ENCODE measurements around the gene FARSB.

The FARSB gene

GRCh38 chr2:222663479-222663878 is 7.6 kb upstream of the FARSB start:
- DNase-seq (ENCODE audit: low spot score), result no peak

DNA sequence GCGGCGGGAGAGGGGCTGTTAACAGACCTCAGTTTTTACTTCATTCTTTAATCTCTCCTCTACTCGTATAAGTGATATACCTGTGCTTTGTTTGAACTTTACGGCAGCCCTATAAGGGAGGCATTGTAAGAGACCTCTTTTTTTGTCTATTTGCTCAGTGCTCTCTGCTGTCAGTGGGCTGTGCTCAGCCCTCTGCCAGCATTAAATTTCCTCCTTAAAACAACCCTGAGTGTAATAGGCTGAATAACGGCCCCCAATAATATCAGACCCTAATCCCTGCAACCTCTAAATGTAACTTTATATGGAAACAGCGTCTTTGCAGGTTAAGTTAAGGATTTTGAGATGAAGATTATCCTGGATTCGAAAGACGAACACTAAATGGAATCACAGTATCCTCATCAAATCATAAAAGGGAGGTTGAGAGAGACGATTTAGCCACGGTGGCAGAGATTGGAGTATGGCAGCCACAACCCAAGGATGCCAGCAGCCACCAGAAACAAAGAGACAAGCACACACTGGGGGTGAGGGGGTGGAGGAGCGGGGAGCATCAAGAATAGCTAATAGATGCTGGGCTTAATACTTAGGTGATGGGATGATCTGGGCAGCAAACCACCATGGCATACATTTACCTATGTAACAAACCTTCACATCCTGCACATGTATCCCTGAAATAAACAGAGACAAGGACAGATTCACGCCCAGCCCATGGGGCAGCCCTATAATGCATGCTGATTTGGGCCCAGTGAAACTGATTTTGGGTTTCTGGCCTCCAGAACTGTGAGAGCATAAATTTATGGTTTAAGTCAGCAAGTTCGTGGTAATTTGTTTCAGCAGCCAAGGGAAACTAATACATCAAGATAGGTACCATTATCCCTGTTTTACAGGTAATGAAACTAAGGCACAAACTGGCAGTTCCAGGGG is 894 bp upstream of the FARSB start:
- DNase-seq (ENCODE audit: low spot score), result no peak

DNA sequence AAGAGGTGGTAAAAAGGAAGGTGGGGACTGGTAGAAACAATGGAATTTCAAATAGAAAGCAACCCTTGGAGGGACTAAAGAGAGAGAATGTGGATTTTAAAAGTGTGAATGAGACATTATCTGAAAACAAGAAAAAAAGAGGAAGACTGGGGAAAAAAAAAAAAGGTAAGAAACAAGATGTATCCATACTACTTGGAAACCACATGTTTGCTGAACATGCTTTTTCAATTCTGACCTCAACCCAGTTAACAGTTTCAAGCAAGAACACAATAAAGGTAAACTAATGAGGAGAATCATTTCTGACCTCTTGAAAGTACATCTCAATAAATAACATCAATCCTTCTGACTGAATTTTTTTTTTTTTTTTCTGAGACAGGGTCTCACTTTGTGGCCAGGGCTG is 2.6 kb downstream of the FARSB start:
- DNase-seq (ENCODE audit: low spot score), result no peak

DNA sequence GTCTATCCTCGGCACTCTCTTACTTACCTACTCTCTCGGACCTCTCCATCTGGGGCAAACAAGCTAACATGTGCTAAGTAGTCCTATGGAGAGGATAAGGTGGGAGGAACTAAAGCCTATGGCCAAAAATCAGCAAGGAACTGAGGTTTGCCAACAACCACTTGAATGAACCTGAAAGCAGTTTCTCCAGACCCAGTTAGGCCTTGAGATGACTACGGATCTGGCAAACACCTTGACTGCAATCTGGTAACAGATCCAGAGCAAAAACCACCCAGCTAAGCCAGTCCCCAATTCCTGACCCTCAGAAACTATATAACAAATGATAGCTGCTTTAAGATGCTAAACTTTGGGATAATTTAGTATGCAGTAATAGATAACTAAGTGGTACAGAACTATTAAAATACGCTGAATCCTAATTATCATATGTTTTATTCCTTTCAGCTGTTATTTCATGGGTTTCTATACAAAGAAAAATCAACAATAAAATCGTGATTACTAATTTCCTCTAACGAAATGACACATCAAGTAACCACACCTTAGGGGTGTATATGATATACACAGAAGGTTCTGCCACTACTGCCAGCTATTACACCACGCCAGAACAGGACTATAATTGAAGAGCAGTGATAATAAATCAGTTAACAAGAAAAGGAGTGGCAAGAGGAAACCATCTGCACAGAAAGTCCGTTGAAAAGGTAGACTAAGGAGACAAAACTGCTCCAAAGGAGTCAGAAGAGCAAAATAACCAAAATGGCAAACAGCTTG is 3.2 kb downstream of the FARSB start:
- DNase-seq (ENCODE audit: low spot score), result no peak

DNA sequence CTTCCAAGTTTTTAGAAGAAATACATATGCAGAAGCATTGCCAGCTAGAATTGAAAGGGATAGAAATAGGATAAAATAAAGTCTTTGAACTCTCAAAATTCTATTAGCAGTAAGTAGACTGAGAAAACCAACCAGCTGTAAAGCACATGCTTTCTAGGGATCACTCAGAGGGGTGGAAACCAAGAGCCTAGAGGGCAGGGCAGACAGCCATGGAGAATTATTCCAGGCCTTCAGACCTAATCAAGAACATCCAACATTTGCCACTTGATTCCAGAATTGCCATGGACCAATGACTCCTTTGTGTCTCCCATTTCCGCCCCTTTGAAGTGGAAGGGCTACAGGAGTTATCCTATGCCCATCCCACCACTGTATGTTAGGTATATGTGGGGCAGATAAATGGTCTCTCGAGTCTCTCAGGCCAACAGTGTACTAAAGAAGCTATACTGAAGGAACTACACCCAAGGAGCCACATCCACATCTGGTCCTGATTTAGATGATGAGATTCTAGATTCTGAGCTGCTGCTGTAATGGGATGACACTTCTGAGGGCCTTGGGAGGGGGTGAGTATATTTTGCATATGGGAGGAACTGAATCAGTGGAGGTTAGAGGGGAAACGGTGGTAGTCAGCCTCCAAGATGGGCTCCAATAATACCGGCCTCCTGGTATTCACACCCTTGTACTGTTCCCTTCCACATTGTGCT is 4.0 kb downstream of the FARSB start:
- DNase-seq (ENCODE audit: low spot score), result no peak

GRCh38 chr2:222649801-222650200 is 6.1 kb downstream of the FARSB start:
- no peak for DNase-seq (ENCODE audit: low spot score)

GRCh38 chr2:222646008-222646407 is 9.9 kb downstream of the FARSB start:
- no peak for DNase-seq (ENCODE audit: low spot score)

DNA sequence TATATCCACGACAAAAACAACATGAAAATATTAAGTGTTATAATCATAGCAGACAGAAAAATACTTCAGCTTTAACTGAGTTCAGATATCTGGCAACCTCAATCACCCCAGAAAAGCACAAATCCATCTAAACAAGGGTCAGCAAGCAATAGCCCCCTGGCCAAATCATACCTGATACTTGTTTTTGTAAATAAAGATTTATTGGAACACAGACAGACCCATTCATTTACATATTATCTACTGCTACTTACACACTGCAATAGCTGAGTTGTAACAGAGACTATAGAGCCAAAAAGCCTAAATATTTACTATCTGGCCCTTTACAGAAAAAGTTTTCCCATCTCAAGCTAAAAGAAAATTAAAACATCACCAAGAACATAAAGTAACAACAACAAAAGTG is 12.8 kb downstream of the FARSB start:
- DNase-seq (ENCODE audit: low spot score), result no peak

- DNase-seq (ENCODE audit: low spot score), result no peak
These were observed 14.6 kb downstream of the FARSB start for GRCh38 chr2:222641336-222641735.

DNA sequence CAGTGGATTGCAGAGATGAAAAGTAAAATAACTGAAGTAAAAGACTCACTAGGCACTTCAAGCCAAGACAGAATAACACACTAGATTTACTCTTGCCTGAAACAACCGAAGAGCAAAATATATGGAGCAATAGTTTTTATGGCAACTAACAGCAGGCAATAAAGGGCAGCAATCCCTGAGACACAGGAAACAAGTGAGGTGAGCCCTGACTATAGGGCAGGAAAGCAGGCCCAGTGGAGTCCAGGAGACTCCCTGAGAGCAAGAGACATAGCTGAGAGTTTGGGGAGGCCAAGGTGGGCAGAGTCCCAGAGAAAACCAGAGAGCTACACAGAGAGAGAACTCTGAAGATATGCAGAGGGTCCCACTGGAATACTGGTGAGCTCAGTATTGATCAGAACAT is 18.8 kb downstream of the FARSB start:
- DNase-seq (ENCODE audit: low spot score), result no peak

- no peak for DNase-seq (ENCODE audit: low spot score)
These were observed 20.6 kb downstream of the FARSB start for GRCh38 chr2:222635295-222635694.

DNA sequence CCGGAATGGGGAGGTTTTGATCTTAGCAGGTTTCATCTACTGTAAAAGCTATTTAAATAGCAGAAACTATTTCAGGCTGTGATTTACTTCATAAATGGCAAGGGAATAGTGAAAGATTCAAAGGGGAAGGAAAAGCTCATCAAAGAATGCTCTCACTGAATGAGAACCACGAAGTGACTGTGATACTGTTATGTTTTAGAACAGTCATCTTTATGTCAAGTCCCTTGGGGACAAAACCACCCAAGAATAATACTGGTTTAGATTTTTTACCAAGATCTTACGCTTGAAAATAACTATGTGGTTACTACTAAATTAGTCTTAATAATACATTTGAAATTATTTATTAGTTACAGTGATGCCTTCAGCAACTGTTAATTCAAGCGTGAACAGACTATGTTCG is 28.1 kb downstream of the FARSB start:
- peak; percentile 24 for DNase-seq (ENCODE audit: low spot score)

DNA sequence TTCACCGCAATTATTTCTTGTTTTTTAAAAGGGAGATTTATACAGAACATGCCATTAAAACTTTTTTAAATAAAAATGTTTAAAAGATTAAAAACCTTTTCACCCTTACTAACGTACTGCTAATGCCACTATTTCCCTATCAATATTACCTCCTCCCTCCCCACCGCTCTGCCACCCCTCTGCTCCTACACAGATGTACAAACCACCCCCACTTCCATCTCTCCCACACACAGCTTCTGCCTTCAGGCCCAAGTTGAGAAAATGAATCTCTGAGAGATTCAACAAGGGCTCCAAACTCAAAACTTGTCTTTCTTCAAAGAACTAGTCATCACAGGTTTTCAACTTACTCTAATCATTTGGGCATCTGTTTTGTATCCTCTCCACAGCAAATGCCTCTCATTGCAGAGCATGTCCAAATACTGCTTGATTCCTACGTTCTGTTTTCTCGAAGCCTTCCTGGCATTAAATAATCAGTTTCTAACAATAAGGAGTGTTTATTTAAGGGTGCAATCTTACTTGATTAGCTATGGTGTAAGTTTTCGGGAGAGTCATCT is 32.1 kb downstream of the FARSB start:
- no peak for DNase-seq (ENCODE audit: low spot score)

GRCh38 chr2:222622910-222623309 is 33.0 kb downstream of the FARSB start:
- no peak for DNase-seq (ENCODE audit: low spot score)

DNA sequence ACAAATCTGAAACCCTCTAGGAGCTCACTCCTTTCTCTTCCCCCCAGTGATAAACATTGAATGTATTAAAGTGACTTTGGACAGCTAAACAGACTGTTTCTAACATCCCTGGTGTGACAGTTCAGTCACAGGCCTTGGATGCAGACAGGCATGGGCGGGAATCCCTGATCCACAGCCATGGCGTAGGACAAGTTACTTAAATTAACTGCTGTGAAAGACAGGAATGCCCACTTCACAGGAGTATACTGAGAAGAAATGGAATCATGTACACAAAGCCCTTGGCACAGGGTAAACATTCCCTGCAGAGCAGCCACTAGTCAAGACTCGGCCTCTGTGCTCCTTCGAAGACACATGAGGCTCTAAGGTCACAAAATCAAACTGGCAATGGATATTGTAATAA is 34.0 kb downstream of the FARSB start:
- DNase-seq (ENCODE audit: low spot score), result no peak

DNA sequence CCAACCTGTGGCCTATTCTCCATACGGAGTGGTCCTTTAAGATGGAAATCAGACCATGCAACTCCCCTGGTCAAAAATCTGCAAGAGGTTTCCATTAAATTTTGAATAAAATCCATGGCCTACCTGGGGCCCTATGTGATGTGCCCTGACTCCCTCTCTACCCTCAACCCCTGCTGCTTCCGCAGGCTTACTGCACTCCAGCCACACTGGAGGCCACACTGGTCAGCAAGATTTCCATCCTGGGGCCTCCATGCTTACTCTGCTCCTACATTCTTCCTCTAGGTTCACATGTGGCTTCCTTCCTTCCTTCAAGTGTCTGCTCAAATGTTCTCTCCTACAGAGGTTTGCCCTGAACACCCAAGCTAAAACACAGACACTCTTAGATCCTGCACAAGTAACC is 40.6 kb downstream of the FARSB start:
- DNase-seq (ENCODE audit: low spot score), result no peak

DNA sequence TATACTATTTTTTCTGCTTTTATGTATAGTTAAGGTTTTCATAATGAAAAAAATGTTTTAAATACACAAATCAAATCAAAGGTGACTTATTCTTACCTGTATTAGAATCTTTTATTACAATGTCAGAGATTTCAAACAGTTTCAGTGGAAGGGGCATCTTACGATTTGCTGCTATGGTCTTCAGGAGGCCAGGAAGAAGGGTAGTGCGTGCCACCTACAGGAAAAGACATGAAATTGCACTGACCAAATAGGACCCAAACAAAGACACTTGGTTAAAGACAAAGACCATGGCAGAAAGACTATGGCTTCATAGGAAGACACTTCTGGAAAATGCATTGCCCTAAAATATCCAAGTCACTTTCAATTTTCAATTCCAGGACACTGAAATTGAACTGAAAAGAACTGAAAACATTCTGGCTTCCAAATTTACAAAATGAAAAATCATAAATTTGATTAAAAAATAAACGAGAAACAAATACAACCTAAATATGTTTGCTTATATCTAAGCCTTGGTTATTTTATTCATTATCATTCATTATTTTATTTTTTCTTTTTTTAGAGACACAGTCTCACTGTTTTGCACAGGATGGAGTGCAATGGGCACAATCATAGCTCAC is 42.1 kb downstream of the FARSB start:
- DNase-seq (ENCODE audit: low spot score), result peak; percentile 58

DNA sequence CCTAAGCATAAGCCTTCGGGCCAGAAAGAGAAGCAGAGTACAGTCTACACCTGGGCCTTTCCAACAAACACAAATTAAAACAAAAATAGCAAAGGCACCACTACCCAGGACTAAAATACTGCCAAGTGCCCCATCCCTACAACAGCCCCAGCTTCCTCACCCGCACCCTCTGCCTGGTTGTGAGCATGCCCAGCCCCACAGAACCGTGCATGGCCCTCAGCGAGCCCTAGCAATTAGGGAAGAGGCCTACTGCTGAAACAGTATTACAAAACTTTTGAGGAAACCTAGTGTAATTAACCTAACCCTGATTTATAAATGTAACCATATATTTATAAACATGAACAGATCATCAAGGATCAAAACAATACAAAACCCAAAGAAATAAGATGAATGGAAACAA is 44.2 kb downstream of the FARSB start:
- no peak for DNase-seq (ENCODE audit: low spot score)

DNA sequence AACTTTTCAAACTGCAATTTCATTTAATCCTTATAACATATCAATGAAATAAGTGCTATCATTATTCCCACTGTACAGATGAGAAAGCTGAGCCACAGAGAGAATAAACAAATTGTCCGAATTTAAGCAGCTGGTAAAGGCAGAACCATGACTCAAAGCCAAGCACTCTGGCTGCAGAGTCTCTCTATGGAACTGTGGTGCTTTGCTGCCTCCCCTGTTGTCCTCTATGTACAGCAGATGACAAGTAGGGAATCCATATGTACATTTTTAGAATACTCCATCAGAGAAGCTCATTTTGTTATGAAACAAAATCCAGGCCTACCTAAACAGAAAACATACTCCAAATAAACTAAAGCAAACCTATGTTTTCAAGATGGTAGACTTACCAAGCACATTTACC is 45.1 kb downstream of the FARSB start:
- peak; percentile 6 for DNase-seq (ENCODE audit: low spot score)

- peak; percentile 2 for DNase-seq (ENCODE audit: low spot score)
These were observed 46.5 kb downstream of the FARSB start for GRCh38 chr2:222609381-222609780.

- DNase-seq (ENCODE audit: low spot score), result no peak
These were observed 47.8 kb downstream of the FARSB start for GRCh38 chr2:222608081-222608480.

- no peak for DNase-seq (ENCODE audit: low spot score)
These were observed 49.6 kb downstream of the FARSB start for GRCh38 chr2:222606306-222606705.
